ENCODE measurements around the gene PAQR5. TPM values are rescaled to one million over a fixed set of nuclear protein-coding genes. Genes with fewer than 3 reads are reported as not detected.

The PAQR5 gene
- total RNA-seq, 1 experiment from 2014 or later: 4.9 TPM

DNA sequence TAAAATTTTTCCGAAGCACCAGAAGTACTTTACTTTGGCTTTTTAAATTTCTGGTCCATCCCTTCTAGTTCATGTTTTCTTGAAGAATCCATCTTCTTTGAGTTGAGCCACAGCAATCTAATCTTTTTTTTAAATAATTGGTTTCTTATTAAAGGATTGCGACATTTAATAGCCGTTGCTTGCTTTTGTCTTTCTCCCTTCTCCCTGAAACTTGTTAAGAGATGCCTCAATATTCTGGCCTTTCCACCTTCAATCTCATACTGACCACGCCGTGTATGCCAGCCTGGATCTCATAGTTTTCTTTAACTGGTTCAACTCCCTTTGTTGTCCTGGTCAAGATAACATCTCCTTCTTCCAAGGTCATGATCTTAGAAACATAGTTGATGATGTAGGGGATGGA lies 135.5 kb downstream of the PAQR5 start:
- Histone ChIP-seq H3K4me1 (replicated peaks; ENCODE audit: insufficient read depth) (no peaks in the 10 kb centered on the region), H2AFZ (no peak overlapping the region), H3F3A (ENCODE audit: insufficient read depth, low read depth) (no peaks in the 10 kb centered on the region), H3K36me3 (ENCODE audit: low read depth) (peaks cover 32% of the 10 kb centered on the region), H3K9me3 (ENCODE audit: insufficient read depth, low read depth) (no peaks in the 10 kb centered on the region), H3K4me3 (no peak overlapping the region), H3K27me3 (ENCODE audit: insufficient read depth, low read depth) (no peaks in the 10 kb centered on the region), H4K20me1 (ENCODE audit: insufficient read depth) (no peaks in the 10 kb centered on the region), H3K4me2 (no peak overlapping the region), H3K9me2 (ENCODE audit: insufficient read depth) (no peaks in the 10 kb centered on the region), H3K27ac (no peak overlapping the region), H3K79me2 (ENCODE audit: low read depth) (0 out of 2 replicates have a peak, but pooled peaks cover 4% of the 10 kb centered on the region)
- TF ChIP-seq, protein P1, sequence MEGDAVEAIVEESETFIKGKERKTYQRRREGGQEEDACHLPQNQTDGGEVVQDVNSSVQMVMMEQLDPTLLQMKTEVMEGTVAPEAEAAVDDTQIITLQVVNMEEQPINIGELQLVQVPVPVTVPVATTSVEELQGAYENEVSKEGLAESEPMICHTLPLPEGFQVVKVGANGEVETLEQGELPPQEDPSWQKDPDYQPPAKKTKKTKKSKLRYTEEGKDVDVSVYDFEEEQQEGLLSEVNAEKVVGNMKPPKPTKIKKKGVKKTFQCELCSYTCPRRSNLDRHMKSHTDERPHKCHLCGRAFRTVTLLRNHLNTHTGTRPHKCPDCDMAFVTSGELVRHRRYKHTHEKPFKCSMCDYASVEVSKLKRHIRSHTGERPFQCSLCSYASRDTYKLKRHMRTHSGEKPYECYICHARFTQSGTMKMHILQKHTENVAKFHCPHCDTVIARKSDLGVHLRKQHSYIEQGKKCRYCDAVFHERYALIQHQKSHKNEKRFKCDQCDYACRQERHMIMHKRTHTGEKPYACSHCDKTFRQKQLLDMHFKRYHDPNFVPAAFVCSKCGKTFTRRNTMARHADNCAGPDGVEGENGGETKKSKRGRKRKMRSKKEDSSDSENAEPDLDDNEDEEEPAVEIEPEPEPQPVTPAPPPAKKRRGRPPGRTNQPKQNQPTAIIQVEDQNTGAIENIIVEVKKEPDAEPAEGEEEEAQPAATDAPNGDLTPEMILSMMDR (conservative IDR thresholded peaks at IDR 0.05): no peak
- TF ChIP-seq EZH2 (IDR thresholded peaks at IDR 0.05; ENCODE audit: low read depth): no peak
- CTCF ChIA-PET: no interaction called here
- intact Hi-C loops (cut with micrococcal nuclease; ENCODE audit: unreplicated experiment): no loop called here
- no TSS peak for BruUV-seq (replicated peaks)
- DNase-seq: no peak
- POLR2A ChIA-PET (ENCODE audit: unreplicated experiment): interaction anchor here (0.6 kb wide), 1 partner anchor 20 kb away, joined by 3 read pairs; no protein-coding TSS in a partner anchor

- Histone ChIP-seq H3K36me3 (ENCODE audit: low read depth) (peaks cover 32% of the 10 kb centered on the region), H3K4me3 (no peak overlapping the region), H4K20me1 (ENCODE audit: insufficient read depth) (no peaks in the 10 kb centered on the region), H3K27me3 (ENCODE audit: insufficient read depth, low read depth) (no peaks in the 10 kb centered on the region), H3K79me2 (ENCODE audit: low read depth) (0 out of 2 replicates have a peak, but pooled peaks cover 4% of the 10 kb centered on the region), H3F3A (ENCODE audit: insufficient read depth, low read depth) (no peaks in the 10 kb centered on the region), H2AFZ (no peak overlapping the region), H3K9me2 (ENCODE audit: insufficient read depth) (no peaks in the 10 kb centered on the region), H3K27ac (no peak overlapping the region), H3K9me3 (ENCODE audit: insufficient read depth, low read depth) (no peaks in the 10 kb centered on the region), H3K4me1 (replicated peaks; ENCODE audit: insufficient read depth) (no peaks in the 10 kb centered on the region), H3K4me2 (no peak overlapping the region)
- intact Hi-C loops (cut with micrococcal nuclease; ENCODE audit: unreplicated experiment): no loop called here
- ChIA-PET CTCF (no interaction called here), POLR2A (ENCODE audit: unreplicated experiment) (no interaction called here)
- DNase-seq: no peak
- BruUV-seq (replicated peaks): no TSS peak
- TF ChIP-seq, protein P1 (conservative IDR thresholded peaks at IDR 0.05): no peak
- TF ChIP-seq EZH2 (IDR thresholded peaks at IDR 0.05; ENCODE audit: low read depth): no peak
These were observed 136.0 kb downstream of the PAQR5 start for GRCh38 chr15:69434679-69435078.

- Histone ChIP-seq H3K79me2 (ENCODE audit: low read depth) (no peaks in the 10 kb centered on the region), H3K4me3 (no peak overlapping the region), H3K27ac (no peak overlapping the region), H4K20me1 (ENCODE audit: insufficient read depth) (no peaks in the 10 kb centered on the region), H3K4me2 (no peak overlapping the region), H3K27me3 (ENCODE audit: insufficient read depth, low read depth) (no peaks in the 10 kb centered on the region), H3K36me3 (ENCODE audit: low read depth) (peaks cover 26% of the 10 kb centered on the region), H3K4me1 (replicated peaks; ENCODE audit: insufficient read depth) (no peaks in the 10 kb centered on the region), H2AFZ (no peak overlapping the region), H3F3A (ENCODE audit: insufficient read depth, low read depth) (no peaks in the 10 kb centered on the region), H3K9me3 (ENCODE audit: insufficient read depth, low read depth) (no peaks in the 10 kb centered on the region), H3K9me2 (ENCODE audit: insufficient read depth) (no peaks in the 10 kb centered on the region)
- no peak for DNase-seq
- intact Hi-C loops (cut with micrococcal nuclease; ENCODE audit: unreplicated experiment): no loop called here
- POLR2A ChIA-PET (ENCODE audit: unreplicated experiment): no interaction called here
- TF ChIP-seq, protein P1 (conservative IDR thresholded peaks at IDR 0.05): no peak
- no peak for TF ChIP-seq EZH2 (IDR thresholded peaks at IDR 0.05; ENCODE audit: low read depth)
- no TSS peak for BruUV-seq (replicated peaks)
- CTCF ChIA-PET: no interaction called here
These were observed 137.3 kb downstream of the PAQR5 start for GRCh38 chr15:69435985-69436384.
